Measurements from ENCODE around the gene S100A7.
"Not testable (repeated sequence)": the region's sequence is repeated elsewhere in the genome, so short reads cannot be mapped to it uniquely, and the experiment has no call there.

S100A7 gene

DNA sequence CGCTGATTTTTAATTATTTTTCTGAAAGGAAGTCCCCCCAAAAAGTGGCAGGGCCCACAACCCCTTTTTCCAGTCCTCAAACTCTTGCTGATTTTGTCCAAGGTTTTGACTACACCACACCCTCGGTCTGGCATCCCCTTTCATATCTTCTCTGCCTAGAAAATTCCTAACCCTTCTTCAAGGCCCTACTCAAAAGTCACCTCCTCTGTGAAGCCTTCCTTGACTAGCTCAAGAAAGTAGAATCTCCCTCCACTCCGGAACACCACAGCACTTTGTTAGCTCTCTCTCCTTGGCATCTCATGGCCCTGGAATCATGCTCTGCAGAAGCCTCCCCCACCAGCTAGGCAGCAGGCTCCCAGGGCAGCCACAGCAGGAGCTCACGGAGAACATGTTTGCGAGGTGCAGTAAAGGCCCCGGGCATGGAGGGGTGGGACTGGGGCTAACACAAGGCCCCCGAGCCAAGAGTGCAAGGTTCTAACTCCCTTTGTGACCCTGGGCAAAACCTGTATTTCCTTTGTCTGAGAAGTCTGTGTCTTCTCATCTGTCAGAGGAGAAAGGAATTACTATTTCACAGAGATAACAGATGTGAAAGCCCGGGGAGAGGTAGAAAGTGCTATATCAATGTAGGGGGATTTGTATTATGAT, 17.7 kb upstream of the S100A7 start:
- DNase-seq = no peak

DNA sequence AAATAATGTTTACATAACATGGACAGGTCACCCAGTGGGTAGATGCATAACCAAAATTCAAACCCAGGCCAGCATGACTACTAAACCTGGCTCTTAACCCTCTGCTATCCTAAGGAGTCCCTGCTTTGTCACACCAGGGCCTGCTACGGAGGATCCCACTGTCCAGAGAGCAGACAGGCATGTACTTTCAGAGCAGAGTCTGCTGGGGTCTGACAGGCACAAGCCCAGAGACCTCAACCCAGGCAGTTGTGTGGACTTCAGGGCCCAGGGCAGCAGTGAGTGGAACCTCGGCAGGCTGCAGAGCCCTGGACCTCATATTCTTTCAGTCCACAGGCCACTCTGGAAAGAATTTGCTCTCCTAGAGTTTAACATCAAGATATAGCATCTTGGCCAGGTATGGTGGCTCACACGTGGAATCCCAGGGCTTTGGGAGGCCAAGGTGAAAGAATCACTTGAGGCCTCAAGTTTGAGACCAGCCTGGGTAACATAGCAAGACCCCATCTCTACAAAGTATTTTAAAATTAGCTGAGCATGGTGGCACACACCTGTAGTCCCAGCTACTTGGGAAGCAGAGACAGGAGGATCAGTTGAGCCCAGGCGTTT, 16.1 kb upstream of the S100A7 start:
- H3K36me3 ChIP-seq (ENCODE audit: control insufficient read depth, insufficient read depth, low read length) = no peaks in the 10 kb centered on the region

More for the DNA sequence above, 17.7 kb upstream of the S100A7 start:
- Histone ChIP-seq H3K36me3 (ENCODE audit: control insufficient read depth, insufficient read depth, low read length) (no peaks in the 10 kb centered on the region), H3K4me1 (ENCODE audit: control insufficient read depth, insufficient read depth, low read length, poor library complexity, severe bottlenecking) (no peaks in the 10 kb centered on the region), H3K9me3 (ENCODE audit: control insufficient read depth, low read length) (no peaks in the 10 kb centered on the region), H3K27me3 (replicated peaks; ENCODE audit: control insufficient read depth, insufficient read depth, low read length, poor library complexity, severe bottlenecking) (peaks cover 7% of the 10 kb centered on the region), H3K27ac (ENCODE audit: insufficient read depth, low read length, poor library complexity, severe bottlenecking) (no peak overlapping the region), H3K4me3 (ENCODE audit: insufficient read depth, low read depth, low read length, poor library complexity, severe bottlenecking) (no peak overlapping the region)

DNA sequence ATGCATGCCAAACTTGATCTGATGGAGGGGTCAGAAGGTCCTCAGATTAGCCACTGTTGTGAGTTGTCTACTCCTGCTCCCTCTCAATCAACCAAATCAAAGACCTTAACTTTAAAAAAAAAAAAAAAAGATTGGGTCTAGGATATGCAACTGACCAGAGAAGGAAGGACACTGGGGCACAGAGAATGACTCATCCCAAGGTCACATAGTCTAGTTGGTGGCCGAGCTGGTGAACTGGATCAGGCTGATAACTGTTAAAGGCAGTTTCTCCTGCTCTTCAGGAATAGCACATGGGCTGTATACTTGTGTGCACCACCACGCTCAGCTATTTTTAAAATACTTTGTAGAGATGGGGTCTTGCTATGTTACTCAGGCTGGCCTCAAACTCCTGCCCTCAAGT, 14.8 kb upstream of the S100A7 start:
- H3K9me3 ChIP-seq (ENCODE audit: control insufficient read depth, low read length) = no peaks in the 10 kb centered on the region
- H3K4me1 ChIP-seq (ENCODE audit: control insufficient read depth, insufficient read depth, low read length, poor library complexity, severe bottlenecking) = no peaks in the 10 kb centered on the region
- H3K27ac ChIP-seq (ENCODE audit: insufficient read depth, low read length, poor library complexity, severe bottlenecking) = no peak overlapping the region
- no peak for DNase-seq
- H3K4me3 ChIP-seq (ENCODE audit: insufficient read depth, low read depth, low read length, poor library complexity, severe bottlenecking) = no peak overlapping the region
- peaks cover 5% of the 10 kb centered on the region for H3K27me3 ChIP-seq (replicated peaks; ENCODE audit: control insufficient read depth, insufficient read depth, low read length, poor library complexity, severe bottlenecking)
- H3K36me3 ChIP-seq (ENCODE audit: control insufficient read depth, insufficient read depth, low read length) = no peaks in the 10 kb centered on the region

More for the DNA sequence above, 16.1 kb upstream of the S100A7 start:
- Histone ChIP-seq H3K4me1 (ENCODE audit: control insufficient read depth, insufficient read depth, low read length, poor library complexity, severe bottlenecking) (no peaks in the 10 kb centered on the region), H3K4me3 (ENCODE audit: insufficient read depth, low read depth, low read length, poor library complexity, severe bottlenecking) (no peak overlapping the region), H3K27me3 (replicated peaks; ENCODE audit: control insufficient read depth, insufficient read depth, low read length, poor library complexity, severe bottlenecking) (peaks cover 5% of the 10 kb centered on the region), H3K27ac (ENCODE audit: insufficient read depth, low read length, poor library complexity, severe bottlenecking) (no peak overlapping the region), H3K9me3 (ENCODE audit: control insufficient read depth, low read length) (no peaks in the 10 kb centered on the region)
- DNase-seq = no peak

DNA sequence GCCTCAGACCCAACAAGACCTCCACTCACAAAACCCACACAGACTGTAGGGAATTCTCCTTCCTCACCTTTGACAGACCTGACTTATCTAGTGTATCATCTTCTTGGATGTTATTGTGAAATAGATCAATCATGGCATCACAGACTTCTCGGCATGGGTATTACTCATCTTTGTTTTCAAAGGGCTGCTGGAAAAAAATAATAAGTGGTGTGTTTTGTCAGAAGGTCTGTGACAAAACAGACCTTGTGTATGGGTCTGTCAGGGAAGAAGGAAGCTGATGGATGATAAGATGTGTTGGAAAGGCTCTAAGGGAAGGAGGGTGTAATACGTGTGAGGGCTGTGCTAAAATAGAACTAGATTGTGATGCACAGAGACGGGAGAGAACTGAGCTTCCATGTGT, 13.9 kb upstream of the S100A7 start:
- no peaks in the 10 kb centered on the region for H3K36me3 ChIP-seq (ENCODE audit: control insufficient read depth, insufficient read depth, low read length)
- no peaks in the 10 kb centered on the region for H3K4me1 ChIP-seq (ENCODE audit: control insufficient read depth, insufficient read depth, low read length, poor library complexity, severe bottlenecking)
- H3K4me3 ChIP-seq (ENCODE audit: insufficient read depth, low read depth, low read length, poor library complexity, severe bottlenecking) = no peak overlapping the region
- H3K27ac ChIP-seq (ENCODE audit: insufficient read depth, low read length, poor library complexity, severe bottlenecking) = no peak overlapping the region
- DNase-seq = no peak
- H3K9me3 ChIP-seq (ENCODE audit: control insufficient read depth, low read length) = no peaks in the 10 kb centered on the region
- H3K27me3 ChIP-seq (replicated peaks; ENCODE audit: control insufficient read depth, insufficient read depth, low read length, poor library complexity, severe bottlenecking) = peaks cover 4% of the 10 kb centered on the region

DNA sequence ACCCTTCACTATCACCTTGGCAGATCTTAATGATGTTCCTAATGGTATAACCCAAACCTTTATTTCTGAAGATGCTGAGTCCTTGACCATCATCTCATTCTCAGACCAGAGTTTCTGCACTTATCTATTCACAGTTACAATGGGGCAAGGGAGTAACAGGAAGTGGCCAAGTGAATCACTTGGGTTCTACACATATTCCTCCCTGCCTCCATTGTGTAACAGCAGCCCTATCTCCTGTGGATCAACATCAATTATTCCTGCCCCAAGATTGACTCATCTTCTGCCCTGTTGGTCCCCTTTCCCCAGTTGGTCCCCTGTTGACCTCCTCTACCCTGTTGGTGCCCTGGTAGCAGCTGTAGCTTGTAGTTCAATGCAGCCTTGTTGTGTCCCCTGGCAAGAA, 10.3 kb upstream of the S100A7 start:
- no peak for DNase-seq
- H3K36me3 ChIP-seq (ENCODE audit: control insufficient read depth, insufficient read depth, low read length) = no peaks in the 10 kb centered on the region
- H3K9me3 ChIP-seq (ENCODE audit: control insufficient read depth, low read length) = no peaks in the 10 kb centered on the region
- no peaks in the 10 kb centered on the region for H3K27me3 ChIP-seq (replicated peaks; ENCODE audit: control insufficient read depth, insufficient read depth, low read length, poor library complexity, severe bottlenecking)
- H3K4me1 ChIP-seq (ENCODE audit: control insufficient read depth, insufficient read depth, low read length, poor library complexity, severe bottlenecking) = no peaks in the 10 kb centered on the region
- H3K27ac ChIP-seq (ENCODE audit: insufficient read depth, low read length, poor library complexity, severe bottlenecking) = no peak overlapping the region
- H3K4me3 ChIP-seq (ENCODE audit: insufficient read depth, low read depth, low read length, poor library complexity, severe bottlenecking) = no peak overlapping the region

DNA sequence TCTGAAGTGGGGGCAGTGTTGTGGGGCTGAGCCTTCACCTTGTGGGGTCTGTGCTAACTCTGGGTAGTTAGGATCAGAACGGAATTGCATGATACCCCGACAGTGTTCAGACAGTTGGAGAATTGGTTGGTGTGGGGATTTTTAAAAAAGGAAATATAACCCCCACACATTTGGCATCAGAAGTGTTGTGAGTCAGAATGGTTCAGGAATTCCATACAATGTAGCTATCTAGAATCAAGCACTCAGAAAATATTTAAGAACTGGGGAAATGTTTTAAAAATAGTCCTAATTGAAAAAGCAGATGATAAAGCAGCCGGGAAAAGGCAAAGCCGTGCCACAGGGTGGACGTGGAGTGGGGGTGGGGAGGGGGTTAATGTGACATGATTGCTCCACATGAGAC, 6.5 kb upstream of the S100A7 start:
- no peak overlapping the region for H3K27ac ChIP-seq (ENCODE audit: insufficient read depth, low read length, poor library complexity, severe bottlenecking)
- H3K36me3 ChIP-seq (ENCODE audit: control insufficient read depth, insufficient read depth, low read length) = no peaks in the 10 kb centered on the region
- no peak for DNase-seq
- H3K27me3 ChIP-seq (replicated peaks; ENCODE audit: control insufficient read depth, insufficient read depth, low read length, poor library complexity, severe bottlenecking) = peaks cover 3% of the 10 kb centered on the region
- no peaks in the 10 kb centered on the region for H3K9me3 ChIP-seq (ENCODE audit: control insufficient read depth, low read length)
- H3K4me3 ChIP-seq (ENCODE audit: insufficient read depth, low read depth, low read length, poor library complexity, severe bottlenecking) = no peak overlapping the region
- H3K4me1 ChIP-seq (ENCODE audit: control insufficient read depth, insufficient read depth, low read length, poor library complexity, severe bottlenecking) = no peaks in the 10 kb centered on the region

DNA sequence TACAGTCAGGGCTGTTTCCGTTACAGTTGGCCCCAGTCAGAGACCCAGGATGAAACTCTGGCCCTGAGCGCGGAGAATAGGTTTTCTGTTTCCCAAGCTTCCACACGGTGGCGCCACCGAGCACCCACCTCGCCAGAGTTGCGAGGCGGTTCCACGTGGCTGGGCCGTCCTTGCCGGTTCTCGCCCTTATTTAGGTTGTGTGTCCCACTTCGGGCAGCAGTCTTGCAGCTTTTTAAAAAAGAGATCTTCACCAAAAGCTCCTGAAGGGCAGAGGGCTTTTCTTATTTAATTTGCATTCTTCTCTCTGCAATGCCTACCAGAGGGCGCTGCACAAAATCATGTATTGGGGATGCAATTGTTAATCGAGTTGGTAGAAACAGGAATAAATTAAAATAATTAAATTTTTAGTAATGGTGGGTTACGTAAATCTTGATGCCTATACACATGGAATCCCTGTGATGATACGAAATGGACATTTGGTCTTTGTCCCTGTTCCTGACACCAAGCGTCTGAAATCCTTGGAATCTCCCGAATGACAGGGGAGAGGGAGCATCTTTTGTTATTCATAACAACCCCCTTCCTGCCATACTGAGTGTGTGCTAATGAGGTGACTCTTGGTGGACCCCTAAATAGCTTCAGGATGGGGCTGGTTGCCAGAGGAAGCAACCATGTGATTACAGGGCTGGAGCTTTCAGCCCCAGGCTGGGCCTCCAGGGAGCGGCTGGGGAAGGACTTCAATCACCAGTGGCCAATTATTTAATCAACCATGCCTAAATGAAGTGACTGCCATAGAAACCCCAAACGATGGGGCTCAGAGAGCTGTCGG, 5.6 kb upstream of the S100A7 start:
- DNase-seq = peak; percentile 19 to 33 (median 20)
- Histone ChIP-seq H3K27ac (ENCODE audit: insufficient read depth, low read length, poor library complexity, severe bottlenecking) (no peak overlapping the region), H3K27me3 (replicated peaks; ENCODE audit: control insufficient read depth, insufficient read depth, low read length, poor library complexity, severe bottlenecking) (peaks cover 3% of the 10 kb centered on the region)

DNA sequence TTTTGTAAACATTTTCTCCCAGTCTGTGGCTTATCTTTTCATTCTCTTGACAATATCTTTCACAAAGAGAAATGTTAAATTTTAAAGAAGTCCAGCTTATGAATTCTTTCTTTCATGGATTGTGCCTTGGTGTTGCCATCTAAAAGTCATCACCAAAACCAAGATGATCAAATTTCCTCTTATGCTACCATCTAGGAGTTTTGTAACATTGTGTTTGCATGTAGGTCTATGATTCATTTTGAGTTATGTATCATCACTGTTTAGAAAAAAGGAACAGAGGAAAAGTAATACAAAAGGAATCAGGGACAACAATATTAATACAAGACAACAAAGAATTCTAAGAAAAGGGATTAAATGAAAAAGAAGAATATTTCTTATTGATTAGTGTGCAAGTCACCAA, 2.3 kb upstream of the S100A7 start:
- not testable (repeated sequence) for H3K9me3 ChIP-seq (ENCODE audit: control insufficient read depth, low read length); H3K36me3 ChIP-seq (ENCODE audit: control insufficient read depth, insufficient read depth, low read length); H3K27ac ChIP-seq (ENCODE audit: insufficient read depth, low read length, poor library complexity, severe bottlenecking); H3K27me3 ChIP-seq (replicated peaks; ENCODE audit: control insufficient read depth, insufficient read depth, low read length, poor library complexity, severe bottlenecking); H3K4me1 ChIP-seq (ENCODE audit: control insufficient read depth, insufficient read depth, low read length, poor library complexity, severe bottlenecking); H3K4me3 ChIP-seq (ENCODE audit: insufficient read depth, low read depth, low read length, poor library complexity, severe bottlenecking); DNase-seq

More for the DNA sequence above, 5.6 kb upstream of the S100A7 start:
- no peaks in the 10 kb centered on the region for H3K36me3 ChIP-seq (ENCODE audit: control insufficient read depth, insufficient read depth, low read length)
- no peaks in the 10 kb centered on the region for H3K4me1 ChIP-seq (ENCODE audit: control insufficient read depth, insufficient read depth, low read length, poor library complexity, severe bottlenecking)
- no peak overlapping the region for H3K4me3 ChIP-seq (ENCODE audit: insufficient read depth, low read depth, low read length, poor library complexity, severe bottlenecking)
- H3K9me3 ChIP-seq (ENCODE audit: control insufficient read depth, low read length) = no peaks in the 10 kb centered on the region

DNA sequence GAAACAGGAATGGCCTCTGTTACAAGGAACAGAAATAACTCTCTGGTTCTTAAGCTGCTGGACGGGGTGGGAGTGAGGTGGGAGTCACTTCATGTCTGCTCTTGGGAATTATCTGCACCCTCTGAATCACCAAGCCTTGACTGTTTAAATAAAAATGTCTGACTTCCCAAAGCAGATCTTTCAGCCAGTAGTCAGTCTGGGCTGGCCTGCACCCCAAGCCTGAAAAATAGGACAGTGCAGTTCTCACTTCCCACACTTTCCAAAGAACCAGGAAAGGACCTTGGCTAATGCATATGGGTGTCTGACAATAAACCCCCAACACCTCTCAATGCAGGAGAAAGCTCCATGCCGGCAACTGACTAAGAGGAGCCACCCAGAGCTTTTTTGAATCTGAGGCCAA, 796 bp downstream of the S100A7 start:
- H3K4me1 ChIP-seq (ENCODE audit: control insufficient read depth, insufficient read depth, low read length, poor library complexity, severe bottlenecking) = no peaks in the 10 kb centered on the region
- no peak overlapping the region for H3K4me3 ChIP-seq (ENCODE audit: insufficient read depth, low read depth, low read length, poor library complexity, severe bottlenecking)
- no peak for DNase-seq
- H3K27me3 ChIP-seq (replicated peaks; ENCODE audit: control insufficient read depth, insufficient read depth, low read length, poor library complexity, severe bottlenecking) = no peaks in the 10 kb centered on the region
- H3K36me3 ChIP-seq (ENCODE audit: control insufficient read depth, insufficient read depth, low read length) = no peaks in the 10 kb centered on the region
- H3K27ac ChIP-seq (ENCODE audit: insufficient read depth, low read length, poor library complexity, severe bottlenecking) = no peak overlapping the region
- no peaks in the 10 kb centered on the region for H3K9me3 ChIP-seq (ENCODE audit: control insufficient read depth, low read length)

DNA sequence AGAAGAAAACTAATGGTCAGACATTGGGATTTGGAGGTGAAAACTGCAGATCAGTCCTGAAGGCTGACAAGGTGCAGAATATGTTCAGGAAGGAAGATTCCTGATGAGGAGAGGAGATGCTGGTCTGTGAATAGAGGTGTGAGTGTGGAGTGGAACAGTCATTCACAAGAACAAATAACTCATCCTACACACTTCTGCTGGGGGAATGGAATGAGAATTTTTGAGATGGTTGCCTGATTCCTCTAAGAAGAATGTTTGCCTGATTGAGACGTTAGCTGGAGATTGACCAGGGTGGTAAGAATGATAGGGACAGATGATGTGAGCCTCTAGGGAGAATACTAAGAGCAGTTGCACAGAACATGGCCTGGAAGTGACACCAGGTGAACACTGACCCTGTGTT, 4.1 kb downstream of the S100A7 start:
- peaks cover 5% of the 10 kb centered on the region for H3K27me3 ChIP-seq (replicated peaks; ENCODE audit: control insufficient read depth, insufficient read depth, low read length, poor library complexity, severe bottlenecking)
- no peaks in the 10 kb centered on the region for H3K36me3 ChIP-seq (ENCODE audit: control insufficient read depth, insufficient read depth, low read length)
- no peak overlapping the region for H3K27ac ChIP-seq (ENCODE audit: insufficient read depth, low read length, poor library complexity, severe bottlenecking)
- no peaks in the 10 kb centered on the region for H3K9me3 ChIP-seq (ENCODE audit: control insufficient read depth, low read length)
- H3K4me3 ChIP-seq (ENCODE audit: insufficient read depth, low read depth, low read length, poor library complexity, severe bottlenecking) = no peak overlapping the region
- H3K4me1 ChIP-seq (ENCODE audit: control insufficient read depth, insufficient read depth, low read length, poor library complexity, severe bottlenecking) = no peaks in the 10 kb centered on the region
- no peak for DNase-seq

Measured in effector memory CD4-positive, alpha-beta T cell (primary cell).